NCI-H1417 (cell line): Measurements from ENCODE around the gene BOD1L1.

ENCODE experiments used
- DNase-seq, 3 experiments: peaks; one replicate each; lab custom pipeline; 2025; lab: John Stamatoyannopoulos, UW

Gene BOD1L1

GRCh38 chr4:13627606-13628311 is at the start of gene BOD1L1:
Gene BOD1L1 (minus strand): TSS chr4:13627725. CDS start chr4:13627587, 138 bp downstream.
- DNase-seq = peak; percentile 88 to 95 (median 92)

- no peak for DNase-seq
Measured at GRCh38 chr4:13674971-13675370, 47.4 kb upstream of the BOD1L1 start.

- DNase-seq = no peak
Measured at GRCh38 chr4:13673167-13673566, 45.6 kb upstream of the BOD1L1 start.

- DNase-seq = no peak
Measured at GRCh38 chr4:13670456-13671160, 43.1 kb upstream of the BOD1L1 start.

- no peak for DNase-seq
Measured at GRCh38 chr4:13665701-13666660, 38.5 kb upstream of the BOD1L1 start.

- no peak for DNase-seq
Measured at GRCh38 chr4:13659341-13660070, 32.0 kb upstream of the BOD1L1 start.

GRCh38 chr4:13656569-13657405 is 29.3 kb upstream of the BOD1L1 start:
- DNase-seq = peak; percentile 54 to 80 (median 56)

GRCh38 chr4:13654162-13654797 is 26.8 kb upstream of the BOD1L1 start:
- peak; percentile 78 to 88 (median 82) for DNase-seq

- DNase-seq = no peak
Measured at GRCh38 chr4:13653766-13654161, 26.2 kb upstream of the BOD1L1 start.

GRCh38 chr4:13647031-13647430 is 19.5 kb upstream of the BOD1L1 start:
- no peak for DNase-seq

- DNase-seq = no peak
Measured at GRCh38 chr4:13645075-13645474, 17.6 kb upstream of the BOD1L1 start.

GRCh38 chr4:13642170-13642950 is 14.8 kb upstream of the BOD1L1 start:
- DNase-seq = no peak

GRCh38 chr4:13641084-13641483 is 13.6 kb upstream of the BOD1L1 start:
- DNase-seq = no peak

GRCh38 chr4:13640149-13640940 is 12.8 kb upstream of the BOD1L1 start:
- no peak for DNase-seq

GRCh38 chr4:13635286-13635799 is 7.8 kb upstream of the BOD1L1 start:
- DNase-seq = no peak

- DNase-seq = no peak
Measured at GRCh38 chr4:13633671-13634070, 6.1 kb upstream of the BOD1L1 start.

- peak in 1 of 3 experiments; percentile 49 for DNase-seq
Measured at GRCh38 chr4:13627178-13627605, 333 bp downstream of the BOD1L1 start.

- no peak for DNase-seq
Measured at GRCh38 chr4:13626492-13627177, 890 bp downstream of the BOD1L1 start.
